WTC11 (cell line): ENCODE data around the gene EYA2. TPM values are rescaled to one million over a fixed set of nuclear protein-coding genes. Genes with fewer than 3 reads are reported as not detected.

ENCODE experiments used
- ATAC-seq: fragments of 200-7000 bp; cut with Tn5 transposase; 2 replicates; pipeline ENCODE4 v1.10.0; 2021; ENCODE audit warnings: mild to moderate bottlenecking, moderate library complexity
- CTCF ChIA-PET: fragments of 300-600 bp; sonication (Branson Sonifier 250); formaldehyde crosslinking; loops from one replicate; lab custom pipeline; 2021; ENCODE audit warnings: antibody characterized with exemption; lab: Charles Lee
- POLR2A ChIA-PET: fragments of 350-600 bp; sonication (Branson Sonifier 250); formaldehyde crosslinking; loops from one replicate; lab custom pipeline; 2021; ENCODE audit warnings: antibody characterized with exemption; lab: Charles Lee
- DNase-seq: peaks from one replicate; pipeline ENCODE4 v3.0.0; 2021; ENCODE audit warnings: low spot score
- H3K27ac Mint-ChIP-seq: 2 replicates; pipeline ENCODE4 v1.8.0; 2021; ENCODE audit warnings: mixed read lengths
- H3K27me3 Mint-ChIP-seq: 2 replicates; pipeline ENCODE4 v1.8.0; 2021; ENCODE audit warnings: low read depth, mild to moderate bottlenecking, moderate library complexity, mixed read lengths
- H3K36me3 Mint-ChIP-seq: 2 replicates; pipeline ENCODE4 v1.8.0; 2021; ENCODE audit warnings: mixed read lengths
- H3K4me1 Mint-ChIP-seq: 2 replicates; pipeline ENCODE4 v1.8.0; 2022; ENCODE audit warnings: mixed read lengths
- H3K4me3 Mint-ChIP-seq: 2 replicates; pipeline ENCODE4 v1.8.0; 2021; ENCODE audit warnings: mild to moderate bottlenecking, moderate library complexity, mixed read lengths
- H3K9me3 Mint-ChIP-seq: 2 replicates; pipeline ENCODE4 v1.8.0; 2021; ENCODE audit warnings: mixed read lengths
- ATF6 ChIP-seq: sonication (generic); formaldehyde crosslinking; IDR thresholded peaks from 2 replicates; pipeline ENCODE4 v1.8.1; 2023; ENCODE audit warnings: mild to moderate bottlenecking, missing genetic modification reagents
- CBFB ChIP-seq: sonication (generic); formaldehyde crosslinking; IDR thresholded peaks from 2 replicates; pipeline ENCODE4 v1.8.1; 2022; ENCODE audit warnings: mild to moderate bottlenecking, low read depth, missing genetic modification reagents
- E2F4 ChIP-seq: sonication (generic); formaldehyde crosslinking; IDR thresholded peaks from 2 replicates; pipeline ENCODE4 v1.8.1; 2022; ENCODE audit warnings: low read depth, mild to moderate bottlenecking, moderate library complexity, missing genetic modification reagents, borderline replicate concordance
- ELF4 ChIP-seq: sonication (generic); formaldehyde crosslinking; IDR thresholded peaks from 2 replicates; pipeline ENCODE4 v1.8.1; 2022; ENCODE audit warnings: low read depth, mild to moderate bottlenecking, moderate library complexity, missing genetic modification reagents
- FOXJ3 ChIP-seq: sonication (generic); formaldehyde crosslinking; IDR thresholded peaks from 2 replicates; pipeline ENCODE4 v1.9.0; 2021; ENCODE audit warnings: missing genetic modification reagents, mild to moderate bottlenecking, borderline replicate concordance
- FOXP1 ChIP-seq: sonication (generic); formaldehyde crosslinking; IDR thresholded peaks from 2 replicates; pipeline ENCODE4 v1.8.0; 2022; ENCODE audit warnings: missing genetic modification reagents, mild to moderate bottlenecking, moderate library complexity, borderline replicate concordance
- GTF2I ChIP-seq: fragments of 250-450 bp; sonication (Bioruptor Pico); conservative IDR thresholded peaks from 2 replicates; pipeline ENCODE4 v1.4.0; 2021; ENCODE audit warnings: mild to moderate bottlenecking
- HMGA2 ChIP-seq: fragments of 250-450 bp; sonication (Bioruptor Pico); IDR thresholded peaks from 2 replicates; pipeline ENCODE4 v1.4.0; 2021; ENCODE audit warnings: mild to moderate bottlenecking, moderate library complexity
- IRF2 ChIP-seq: sonication (generic); formaldehyde crosslinking; IDR thresholded peaks from 2 replicates; pipeline ENCODE4 v1.8.0; 2022; ENCODE audit warnings: low read depth, missing genetic modification reagents, borderline replicate concordance
- JAZF1 ChIP-seq: fragments of 250-450 bp; sonication (Bioruptor Pico); IDR thresholded peaks from 2 replicates; pipeline ENCODE4 v1.9.0; 2021; ENCODE audit warnings: moderate library complexity, mild to moderate bottlenecking, inconsistent platforms
- JUN ChIP-seq: sonication (generic); formaldehyde crosslinking; IDR thresholded peaks from 2 replicates; pipeline ENCODE4 v1.8.0; 2023; ENCODE audit warnings: mild to moderate bottlenecking, missing genetic modification reagents
- MLX ChIP-seq: sonication (generic); formaldehyde crosslinking; IDR thresholded peaks from 2 replicates; pipeline ENCODE4 v1.8.1; 2023; ENCODE audit warnings: mild to moderate bottlenecking, missing genetic modification reagents, moderate library complexity
- MYBL2 ChIP-seq: sonication (generic); formaldehyde crosslinking; IDR thresholded peaks from 2 replicates; pipeline ENCODE4 v1.8.1; 2023; ENCODE audit warnings: mild to moderate bottlenecking, moderate library complexity, missing genetic modification reagents
- NR2C2 ChIP-seq: sonication (generic); formaldehyde crosslinking; IDR thresholded peaks from 2 replicates; pipeline ENCODE4 v1.8.0; 2022; ENCODE audit warnings: mild to moderate bottlenecking, missing genetic modification reagents
- PREB ChIP-seq: sonication (generic); formaldehyde crosslinking; IDR thresholded peaks from 2 replicates; pipeline ENCODE4 v1.8.1; 2022; ENCODE audit warnings: mild to moderate bottlenecking, missing genetic modification reagents, moderate library complexity, borderline replicate concordance
- RELA ChIP-seq: sonication (generic); formaldehyde crosslinking; IDR thresholded peaks from 2 replicates; pipeline ENCODE4 v1.8.1; 2022; ENCODE audit warnings: missing genetic modification reagents, mild to moderate bottlenecking, borderline replicate concordance
- SMAD4 ChIP-seq: sonication (generic); formaldehyde crosslinking; IDR thresholded peaks from 2 replicates; pipeline ENCODE4 v1.8.0; 2022; ENCODE audit warnings: mild to moderate bottlenecking, missing genetic modification reagents
- TCF7 ChIP-seq: sonication (generic); formaldehyde crosslinking; IDR thresholded peaks from 2 replicates; pipeline ENCODE4 v1.8.0; 2022; ENCODE audit warnings: mild to moderate bottlenecking, low read depth, missing genetic modification reagents, moderate library complexity
- TEAD1 ChIP-seq: sonication (generic); formaldehyde crosslinking; IDR thresholded peaks from 2 replicates; pipeline ENCODE4 v1.8.0; 2022; ENCODE audit warnings: mild to moderate bottlenecking, missing genetic modification reagents
- ZMAT4 ChIP-seq: fragments of 250-450 bp; sonication (Bioruptor Pico); IDR thresholded peaks from 2 replicates; pipeline ENCODE4 v1.9.0; 2021; ENCODE audit warnings: mild to moderate bottlenecking
- ZNF232 ChIP-seq: sonication (generic); formaldehyde crosslinking; IDR thresholded peaks from 2 replicates; pipeline ENCODE4 v1.8.0; 2022; ENCODE audit warnings: mild to moderate bottlenecking, missing genetic modification reagents
- ZNF317 ChIP-seq: sonication (generic); formaldehyde crosslinking; IDR thresholded peaks from 2 replicates; pipeline ENCODE4 v1.8.1; 2023; ENCODE audit warnings: low read depth, mild to moderate bottlenecking, moderate library complexity, missing genetic modification reagents, borderline replicate concordance
- ZNF425 ChIP-seq: fragments of 250-450 bp; sonication (Bioruptor Pico); conservative IDR thresholded peaks from 2 replicates; pipeline ENCODE4 v1.9.0; 2021; ENCODE audit warnings: mild to moderate bottlenecking
- ZNF512 ChIP-seq: sonication (generic); formaldehyde crosslinking; IDR thresholded peaks from 2 replicates; pipeline ENCODE4 v1.8.1; 2022; ENCODE audit warnings: missing genetic modification reagents, borderline replicate concordance
- total RNA-seq: library from RNA; stranded (reverse); gene quantifications from 3 replicates; pipeline ENCODE4 v1.2.3, GENCODE V29; 2021

Gene EYA2
- total RNA-seq, 1 experiment from 2014 or later = 1.5 TPM

- H3K4me1 Mint-ChIP-seq = peaks cover 41% of the 10 kb centered on the region
- no peaks in the 10 kb centered on the region for H3K36me3 Mint-ChIP-seq
- TF ChIP-seq PREB (CRISPR knock-in tag) (no peak), ZNF317 (CRISPR knock-in tag) (no peak), MYBL2 (CRISPR knock-in tag) (no peak), IRF2 (no peak), E2F4 (CRISPR knock-in tag) (no peak), GTF2I (CRISPR knock-in tag) (no peak)
- TF ChIP-seq, all 79 proteins: peak for 0
- ChIA-PET POLR2A (no interaction called here), CTCF (interaction anchor here (1.0 to 1.5 kb wide), 2 partner anchors 233 to 238 kb away, joined by 3 to 4 read pairs; no protein-coding TSS in a partner anchor)
- no peak overlapping the region for H3K27ac Mint-ChIP-seq
- no peaks in the 10 kb centered on the region for H3K27me3 Mint-ChIP-seq
- DNase-seq = no peak
- no peak overlapping the region for H3K4me3 Mint-ChIP-seq
- H3K9me3 Mint-ChIP-seq = 0 out of 2 replicates have a peak, but pooled peaks cover 3% of the 10 kb centered on the region
- no peak for ATAC-seq
Observed at GRCh38 chr20:46990017-46990595, 95.5 kb downstream of the EYA2 start.

GRCh38 chr20:46990596-46991104 lies 96.0 kb downstream of the EYA2 start:
- ATAC-seq (no peak), DNase-seq (no peak)
- Mint-ChIP-seq H3K27ac (no peak overlapping the region), H3K36me3 (no peaks in the 10 kb centered on the region), H3K4me3 (no peak overlapping the region), H3K27me3 (no peaks in the 10 kb centered on the region), H3K9me3 (0 out of 2 replicates have a peak, but pooled peaks cover 3% of the 10 kb centered on the region), H3K4me1 (peaks cover 47% of the 10 kb centered on the region)
- CTCF ChIA-PET = interaction anchor here (1.0 kb wide), 1 partner anchor 238 kb away, joined by 3 read pairs; no protein-coding TSS in a partner anchor
- POLR2A ChIA-PET = no interaction called here
- TF ChIP-seq MLX (CRISPR knock-in tag) (no peak), PREB (CRISPR knock-in tag) (no peak), HMGA2 (CRISPR knock-in tag) (no peak), ZNF512 (CRISPR knock-in tag) (no peak), TCF7 (CRISPR knock-in tag) (no peak), TEAD1 (CRISPR knock-in tag) (no peak), SMAD4 (CRISPR knock-in tag) (no peak), ZNF232 (CRISPR knock-in tag) (no peak), RELA (no peak), ZMAT4 (CRISPR knock-in tag) (no peak), ATF6 (CRISPR knock-in tag) (no peak), FOXP1 (CRISPR knock-in tag) (no peak), ZNF425 (CRISPR knock-in tag) (no peak), FOXJ3 (CRISPR knock-in tag) (no peak), ELF4 (no peak), JAZF1 (CRISPR knock-in tag) (no peak), NR2C2 (no peak), JUN (no peak), CBFB (CRISPR knock-in tag) (no peak)
